Ectodermal cell (in vitro differentiated cells): ENCODE measurements around the gene NES.

Source experiments
- H3K27ac ChIP-seq: 2 replicates; pipeline ENCODE4 v1.7.0; 2013; ENCODE audit warnings: mild to moderate bottlenecking, low read depth, low read length; ENCODE audit not compliant: insufficient read depth, poor library complexity, severe bottlenecking
- H3K27me3 ChIP-seq: 2 replicates; pipeline ENCODE4 v1.7.0; 2013; ENCODE audit warnings: mild to moderate bottlenecking, low read length; ENCODE audit not compliant: insufficient read depth, control insufficient read depth, poor library complexity, severe bottlenecking
- H3K36me3 ChIP-seq: one replicate; pipeline ENCODE4 v1.7.0; 2013; ENCODE audit warnings: low read length; ENCODE audit not compliant: control insufficient read depth, insufficient read depth
- H3K4me1 ChIP-seq: one replicate; pipeline ENCODE4 v1.7.0; 2013; ENCODE audit warnings: low read length; ENCODE audit not compliant: control insufficient read depth, insufficient read depth
- H3K4me3 ChIP-seq: 2 replicates; pipeline ENCODE4 v1.7.0; 2013; ENCODE audit warnings: low read depth, low read length, control low read depth; ENCODE audit not compliant: insufficient read depth
- H3K9me3 ChIP-seq: 2 replicates; pipeline ENCODE4 v1.7.0; 2013; ENCODE audit warnings: mild to moderate bottlenecking, low read length, moderate library complexity; ENCODE audit not compliant: control insufficient read depth
- WGBS, 2 experiments: methylation state at CpG; one replicate each; pipeline ENCODE4 v1.1.7; 2013; ENCODE audit warnings: missing lambda C conversion rate in 2 of 2; 5-methylcytosine and 5-hydroxymethylcytosine counted together

NES gene

GRCh38 chr1:156655151-156655903 lies 21.9 kb downstream of the NES start:
- H3K4me3 ChIP-seq = no peak overlapping the region
- peaks cover 10% of the 10 kb centered on the region for H3K4me1 ChIP-seq
- WGBS, 2 experiments = 63 to 65% methylated on average over 2 of the region's 2 CpGs
- H3K9me3 ChIP-seq = no peaks in the 10 kb centered on the region
- no peak overlapping the region for H3K27ac ChIP-seq
- H3K36me3 ChIP-seq = no peaks in the 10 kb centered on the region
- peaks cover 90% of the 10 kb centered on the region for H3K27me3 ChIP-seq

GRCh38 chr1:156654700-156655099 lies 22.5 kb downstream of the NES start:
- Histone ChIP-seq H3K4me3 (no peak overlapping the region), H3K4me1 (peaks cover 10% of the 10 kb centered on the region)

GRCh38 chr1:156652992-156653355 lies 24.2 kb downstream of the NES start:
- Histone ChIP-seq H3K36me3 (no peaks in the 10 kb centered on the region), H3K27ac (no peak overlapping the region), H3K4me3 (no peak overlapping the region), H3K9me3 (no peaks in the 10 kb centered on the region), H3K27me3 (peaks cover 94% of the 10 kb centered on the region), H3K4me1 (peaks cover 10% of the 10 kb centered on the region)
- WGBS, 2 experiments = 86 to 89% methylated on average over 9 of the region's 9 CpGs

More at GRCh38 chr1:156654700-156655099, 22.5 kb downstream of the NES start:
- H3K9me3 ChIP-seq = no peaks in the 10 kb centered on the region
- no peaks in the 10 kb centered on the region for H3K36me3 ChIP-seq
- H3K27ac ChIP-seq = no peak overlapping the region
- WGBS, 2 experiments = 63 to 77% methylated on average over 1 of the region's 1 CpG
- peaks cover 94% of the 10 kb centered on the region for H3K27me3 ChIP-seq

- H3K4me3 ChIP-seq = no peak overlapping the region
- 54% methylated on average over 16 of the region's 16 CpGs for WGBS, 2 experiments
- H3K27me3 ChIP-seq = peaks cover 94% of the 10 kb centered on the region
- H3K27ac ChIP-seq = no peak overlapping the region
- H3K36me3 ChIP-seq = no peaks in the 10 kb centered on the region
- H3K9me3 ChIP-seq = no peaks in the 10 kb centered on the region
- peaks cover 10% of the 10 kb centered on the region for H3K4me1 ChIP-seq
Observed at GRCh38 chr1:156652131-156652991, 24.8 kb downstream of the NES start.

- no peak overlapping the region for H3K4me3 ChIP-seq
- no peaks in the 10 kb centered on the region for H3K4me1 ChIP-seq
- 36 to 38% methylated on average over 2 of the region's 2 CpGs for WGBS, 2 experiments
- no peak overlapping the region for H3K27ac ChIP-seq
- peaks cover 88% of the 10 kb centered on the region for H3K27me3 ChIP-seq
- no peaks in the 10 kb centered on the region for H3K36me3 ChIP-seq
- H3K9me3 ChIP-seq = no peaks in the 10 kb centered on the region
Observed at GRCh38 chr1:156648951-156649350, 28.3 kb downstream of the NES start.

- Histone ChIP-seq H3K9me3 (no peaks in the 10 kb centered on the region), H3K27ac (no peak overlapping the region), H3K4me3 (no peak overlapping the region), H3K36me3 (no peaks in the 10 kb centered on the region), H3K27me3 (peaks cover 88% of the 10 kb centered on the region), H3K4me1 (no peaks in the 10 kb centered on the region)
- WGBS, 2 experiments = 90 to 93% methylated on average over 10 of the region's 10 CpGs
Observed at GRCh38 chr1:156648496-156648895, 28.7 kb downstream of the NES start.

GRCh38 chr1:156647351-156647750 lies 29.9 kb downstream of the NES start:
- Histone ChIP-seq H3K27me3 (peaks cover 92% of the 10 kb centered on the region), H3K4me3 (no peak overlapping the region), H3K4me1 (peaks cover 5% of the 10 kb centered on the region), H3K36me3 (no peaks in the 10 kb centered on the region), H3K27ac (no peak overlapping the region), H3K9me3 (no peaks in the 10 kb centered on the region)
- 89 to 90% methylated on average over 10 of the region's 10 CpGs for WGBS, 2 experiments

- Histone ChIP-seq H3K4me1 (peaks cover 5% of the 10 kb centered on the region), H3K9me3 (no peaks in the 10 kb centered on the region), H3K27me3 (peaks cover 92% of the 10 kb centered on the region), H3K4me3 (no peak overlapping the region), H3K27ac (no peak overlapping the region), H3K36me3 (no peaks in the 10 kb centered on the region)
- WGBS, 2 experiments = 91 to 92% methylated on average over 51 of the region's 51 CpGs
Observed at GRCh38 chr1:156646738-156647211, 30.4 kb downstream of the NES start.

- Histone ChIP-seq H3K36me3 (no peaks in the 10 kb centered on the region), H3K27ac (no peak overlapping the region), H3K9me3 (no peaks in the 10 kb centered on the region), H3K4me1 (peaks cover 10% of the 10 kb centered on the region), H3K4me3 (no peak overlapping the region), H3K27me3 (peaks cover 92% of the 10 kb centered on the region)
- 97 to 100% methylated on average over 1 of the region's 1 CpG for WGBS, 2 experiments
Observed at GRCh38 chr1:156645666-156646065, 31.5 kb downstream of the NES start.

GRCh38 chr1:156645056-156645455 lies 32.2 kb downstream of the NES start:
- WGBS, 2 experiments = 81% methylated on average over 2 of the region's 3 CpGs
- Histone ChIP-seq H3K27me3 (peaks cover 92% of the 10 kb centered on the region), H3K9me3 (no peaks in the 10 kb centered on the region), H3K4me1 (peaks cover 10% of the 10 kb centered on the region), H3K4me3 (no peak overlapping the region), H3K27ac (no peak overlapping the region), H3K36me3 (no peaks in the 10 kb centered on the region)
